NAMALWA (cell line): Measurements from ENCODE around the gene BHMT.
A peak's percentile ranks its signal among the peaks of the same experiment; 100 is the strongest.
"Not testable (repeated sequence)": the region's sequence is repeated elsewhere in the genome, so short reads cannot be mapped to it uniquely, and the experiment has no call there.

Experiments used
- DNase-seq: peaks from one replicate; pipeline ENCODE4 v3.0.0-alpha.2; 2015; ENCODE audit warnings: low spot score

Gene BHMT

DNA sequence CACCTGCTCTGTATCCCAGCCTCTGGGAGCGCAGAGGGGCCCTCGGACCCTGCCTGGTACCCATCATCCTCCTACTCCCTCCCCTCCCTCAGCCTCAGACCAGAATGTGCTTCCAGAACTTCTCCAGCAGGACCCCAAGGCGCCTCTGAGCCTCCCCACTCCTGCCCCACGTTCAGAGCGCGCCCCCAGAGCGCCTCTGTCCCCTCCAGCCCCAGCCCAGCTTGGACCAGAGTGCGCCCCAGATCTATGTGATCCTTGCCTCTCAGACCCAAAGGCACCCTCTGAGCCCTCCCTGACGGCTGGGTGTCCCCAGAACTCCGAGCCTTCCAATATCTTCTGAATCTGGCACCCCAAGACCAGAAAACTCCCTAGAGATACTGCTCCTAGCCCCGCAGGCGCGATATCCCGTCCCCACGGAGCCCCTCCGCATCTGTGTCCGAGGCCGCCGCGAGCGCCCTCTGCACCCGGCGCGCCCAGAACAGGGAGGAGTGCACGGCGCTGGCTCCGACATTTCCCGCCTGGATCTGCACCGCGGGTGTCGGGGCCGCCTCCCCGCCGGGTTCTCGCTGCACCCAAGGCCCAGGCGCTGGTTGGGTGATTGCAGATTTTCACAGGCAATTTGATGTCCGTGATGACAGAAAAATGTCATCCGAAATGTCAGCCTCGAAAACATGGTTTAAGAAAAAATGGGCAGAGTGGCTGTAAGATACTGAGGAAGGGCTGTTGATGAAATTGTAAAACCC is 522 bp downstream of the BHMT start:
- no peak for DNase-seq

DNA sequence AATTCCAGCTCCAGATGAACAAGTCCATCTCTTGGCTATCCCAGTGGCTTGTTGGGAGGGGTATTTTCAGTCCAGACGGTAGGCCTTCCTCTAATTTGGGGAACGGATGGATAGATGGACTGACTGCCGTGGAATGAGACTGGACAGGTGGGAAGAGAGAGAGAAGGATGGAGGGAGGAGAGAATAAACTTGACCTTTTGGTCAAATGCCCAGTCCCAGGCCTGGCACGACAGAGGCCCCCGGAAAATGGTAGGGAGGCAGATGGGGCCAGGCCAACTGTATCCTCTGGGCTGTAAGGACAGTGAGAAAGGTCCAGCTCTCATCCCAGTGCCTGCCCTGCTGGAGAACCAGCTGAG is 1.1 kb downstream of the BHMT start:
- DNase-seq, result no peak

DNA sequence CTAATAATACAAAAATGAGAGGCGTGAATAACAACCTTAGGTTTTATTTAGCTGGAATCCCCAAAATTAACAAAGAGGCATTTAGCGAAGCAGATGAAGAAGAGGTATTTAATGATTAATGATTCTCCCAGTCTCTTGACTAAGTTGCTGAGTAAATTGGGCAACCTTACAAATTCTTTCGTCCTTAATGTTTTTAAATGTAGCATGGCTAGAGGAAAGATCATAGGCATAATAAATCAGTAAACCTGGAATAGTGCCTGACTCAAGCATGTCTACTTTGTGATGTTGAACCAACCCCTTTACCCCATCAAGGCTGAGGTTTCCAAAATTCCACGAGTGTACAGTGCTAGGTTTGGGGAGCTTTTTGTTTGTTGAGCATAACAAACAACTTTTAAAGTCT is 7.9 kb downstream of the BHMT start:
- no peak for DNase-seq

DNA sequence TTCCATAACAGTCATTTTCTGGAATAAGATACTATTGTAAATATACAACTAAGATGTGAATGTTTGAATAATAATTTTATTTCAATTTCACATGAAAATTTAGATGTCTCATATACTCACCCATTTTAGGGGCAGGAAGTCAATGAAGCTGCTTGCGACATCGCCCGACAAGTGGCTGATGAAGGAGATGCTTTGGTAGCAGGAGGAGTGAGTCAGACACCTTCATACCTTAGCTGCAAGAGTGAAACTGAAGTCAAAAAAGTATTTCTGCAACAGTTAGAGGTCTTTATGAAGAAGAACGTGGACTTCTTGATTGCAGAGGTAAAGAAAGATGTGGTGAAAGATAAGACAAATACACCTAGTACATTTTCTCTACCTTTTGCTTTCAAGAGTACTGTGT is 8.6 kb downstream of the BHMT start:
- no peak for DNase-seq

DNA sequence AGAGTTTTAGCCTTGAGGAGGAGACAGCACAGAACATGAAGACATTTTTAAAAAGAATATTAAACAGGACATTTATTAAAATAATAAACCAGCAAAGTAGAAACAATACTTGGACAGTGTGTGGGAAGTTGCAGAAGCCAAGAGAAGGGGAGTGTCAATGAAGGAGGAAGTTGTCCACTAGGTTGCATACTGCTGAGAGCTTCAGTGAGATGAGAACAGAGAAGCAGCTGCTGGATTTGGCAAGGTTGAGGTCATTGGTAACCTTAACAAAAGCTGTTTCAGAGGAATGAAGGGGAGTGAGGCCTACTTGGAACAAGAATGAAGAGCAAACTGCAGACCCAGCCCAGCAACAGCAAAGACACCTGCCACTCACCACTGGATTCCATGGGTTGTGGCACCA is 11.4 kb downstream of the BHMT start:
- DNase-seq, result no peak

DNA sequence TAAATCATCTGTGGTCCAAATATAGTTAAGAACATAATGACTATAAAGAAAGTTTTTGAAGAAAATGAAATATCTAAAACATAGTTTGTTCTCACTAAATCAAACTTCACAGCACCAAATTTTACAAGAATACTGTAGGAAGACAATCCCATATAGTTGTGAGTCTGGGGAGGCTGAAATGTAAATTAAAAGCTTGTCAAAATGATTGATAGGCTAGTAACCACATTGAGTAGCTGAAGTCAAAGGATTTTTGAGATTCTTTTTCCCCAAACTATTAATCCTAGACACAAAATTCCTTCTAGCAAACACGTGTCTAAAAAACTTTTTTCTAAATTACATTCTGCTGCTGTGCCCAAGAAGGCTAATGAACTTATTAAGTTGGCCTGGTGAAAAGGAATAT is 13.0 kb downstream of the BHMT start:
- no peak for DNase-seq

DNA sequence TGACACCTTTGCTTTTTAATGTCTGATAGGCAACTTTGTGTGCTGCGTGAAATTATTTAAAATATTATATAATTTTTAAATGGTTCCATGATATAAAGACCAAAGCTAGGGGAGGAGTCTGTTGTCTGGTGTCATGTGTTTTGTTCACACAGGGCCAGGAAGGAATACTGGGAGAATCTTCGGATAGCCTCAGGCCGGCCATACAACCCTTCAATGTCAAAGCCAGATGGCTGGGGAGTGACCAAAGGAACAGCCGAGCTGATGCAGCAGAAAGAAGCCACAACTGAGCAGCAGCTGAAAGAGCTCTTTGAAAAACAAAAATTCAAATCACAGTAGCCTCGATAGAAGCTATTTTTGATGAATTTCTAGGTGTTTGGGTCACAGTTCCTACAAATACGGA is 19.2 kb downstream of the BHMT start:
- no peak for DNase-seq

DNA sequence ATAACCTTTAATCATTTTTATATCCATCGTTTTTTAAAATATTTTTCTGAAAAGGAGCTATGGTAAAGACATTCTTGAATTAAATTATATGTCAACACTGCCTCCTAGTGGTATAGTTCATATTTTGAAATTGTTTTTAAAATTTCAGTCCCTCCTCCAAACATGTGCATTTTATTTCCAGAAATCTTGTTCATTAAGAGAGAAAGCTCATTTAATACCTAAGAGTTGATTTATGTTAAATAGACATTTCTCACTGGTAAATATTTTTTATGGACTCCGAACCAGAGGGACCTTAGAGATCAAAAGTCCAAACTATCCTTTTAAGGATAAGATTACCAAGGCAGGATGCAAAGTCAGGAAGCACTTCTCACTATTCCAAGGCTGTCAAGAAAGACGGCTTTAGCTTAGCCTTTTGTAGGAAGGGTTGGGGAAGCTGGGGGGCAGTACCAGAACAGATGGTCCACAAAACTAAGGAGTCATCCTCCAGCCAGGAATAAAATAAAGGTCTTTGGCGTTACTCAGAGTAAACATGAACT is 21.6 kb downstream of the BHMT start:
- DNase-seq, result peak; percentile 73

DNA sequence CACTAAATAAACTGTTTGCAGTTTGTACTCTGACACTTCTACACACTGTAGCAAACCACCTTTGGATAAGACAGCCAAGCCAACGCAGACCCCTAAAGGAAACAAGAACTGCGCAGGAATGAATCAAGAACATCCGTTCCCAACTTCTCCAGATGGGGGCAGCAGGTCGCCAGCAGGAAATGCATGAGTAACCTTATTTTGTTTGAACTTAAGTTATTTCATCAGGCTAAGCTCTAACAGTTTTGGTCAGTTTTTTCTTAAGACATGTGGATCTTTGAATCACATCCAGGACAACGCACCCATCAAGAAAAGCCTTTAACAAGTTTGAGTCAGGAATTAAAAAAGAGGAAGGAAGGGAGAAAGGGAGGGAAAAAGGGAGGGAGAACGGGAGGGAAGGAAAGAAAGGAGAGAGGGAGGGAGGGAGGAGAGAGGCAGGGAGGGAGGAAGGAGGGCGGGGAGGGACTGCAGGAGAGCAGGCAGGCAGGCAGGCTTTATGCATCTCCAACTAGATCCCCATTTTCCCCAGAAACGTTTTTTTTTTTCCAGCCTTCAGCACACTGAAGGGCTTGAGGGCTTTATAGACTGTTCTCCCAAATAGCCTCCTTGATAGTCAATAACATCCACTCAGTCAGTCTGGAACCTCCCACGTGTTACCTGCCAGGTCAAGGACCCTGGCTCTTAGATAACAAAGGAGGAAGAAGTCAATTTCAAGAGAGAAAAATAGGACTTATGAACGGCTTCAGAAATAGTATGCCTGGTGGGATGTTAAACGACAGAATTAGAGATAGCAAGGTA is 22.2 kb downstream of the BHMT start:
- DNase-seq, result peak; percentile 90

DNA sequence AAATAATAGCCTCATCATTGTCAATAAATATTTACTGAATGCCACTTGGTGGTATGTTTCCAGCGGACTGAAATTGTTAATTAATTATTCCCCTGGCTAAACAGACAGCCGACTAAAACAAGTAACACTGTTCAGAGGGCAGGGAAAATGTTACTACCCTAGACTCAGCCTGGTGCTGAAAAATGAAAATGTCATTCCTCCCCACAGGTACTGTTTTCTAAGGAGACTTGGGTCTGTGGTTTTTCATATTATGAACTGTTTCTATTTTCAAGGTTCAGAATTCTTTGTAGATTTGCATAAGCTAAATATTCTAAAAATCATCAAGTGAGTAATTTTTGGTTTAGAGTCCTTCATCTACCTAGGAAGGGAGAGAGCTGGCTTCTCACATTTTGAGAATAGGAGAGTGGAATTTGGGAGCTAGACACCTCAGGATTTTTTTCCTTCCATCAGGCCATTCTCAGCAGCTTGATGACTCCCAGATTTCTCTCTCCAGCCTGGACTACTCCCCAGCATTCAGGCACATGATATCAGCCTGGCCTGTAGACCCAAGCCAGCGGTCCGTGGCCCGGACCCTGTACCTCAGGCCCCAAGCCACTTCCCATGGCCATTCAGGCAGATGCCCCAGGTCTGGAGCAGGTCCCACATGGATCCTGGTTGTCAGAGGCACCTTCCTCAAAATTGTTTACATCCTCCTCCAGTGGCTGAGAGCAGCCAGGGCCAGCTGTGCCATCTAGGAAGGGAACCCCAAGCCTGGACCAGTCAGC is 24.4 kb downstream of the BHMT start:
- no peak for DNase-seq

DNA sequence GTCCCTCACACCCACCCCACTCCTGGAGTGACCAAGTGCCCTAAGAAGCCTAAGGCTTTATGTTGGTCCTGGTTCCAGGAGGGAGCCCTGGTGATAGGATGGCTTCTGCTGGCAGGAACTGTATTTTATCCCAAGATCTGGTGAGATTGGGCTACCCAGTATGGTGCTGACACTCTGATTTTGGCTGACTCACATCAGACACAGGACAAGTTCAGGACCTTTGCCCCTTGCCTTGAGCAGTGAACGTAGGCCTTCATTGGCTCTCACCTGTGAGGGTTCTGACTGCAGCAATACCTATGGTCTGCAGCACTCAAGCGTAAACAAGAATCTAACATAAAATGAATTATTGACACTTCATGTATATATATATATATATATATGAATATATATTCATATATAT is 25.0 kb downstream of the BHMT start:
- DNase-seq, result no peak

DNA sequence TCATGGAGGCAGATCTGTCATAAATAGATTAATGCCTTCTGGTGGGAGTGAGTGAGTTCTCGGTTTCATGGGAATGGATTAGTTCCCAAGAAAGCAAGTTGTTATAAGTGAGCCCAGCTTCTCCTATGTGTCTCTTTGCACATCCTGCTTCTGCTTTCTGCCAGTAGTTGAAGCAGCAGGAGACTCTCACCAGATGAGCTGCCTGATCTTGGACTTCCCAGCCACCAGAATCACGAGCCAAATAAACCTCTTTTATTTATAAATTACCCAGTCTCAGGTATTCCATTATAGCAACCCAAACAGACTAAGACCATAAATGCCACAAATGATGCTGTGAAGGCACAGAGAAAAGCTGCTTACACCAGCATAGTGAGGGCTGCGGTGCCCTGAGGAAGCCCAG is 28.9 kb downstream of the BHMT start:
- no peak for DNase-seq

DNA sequence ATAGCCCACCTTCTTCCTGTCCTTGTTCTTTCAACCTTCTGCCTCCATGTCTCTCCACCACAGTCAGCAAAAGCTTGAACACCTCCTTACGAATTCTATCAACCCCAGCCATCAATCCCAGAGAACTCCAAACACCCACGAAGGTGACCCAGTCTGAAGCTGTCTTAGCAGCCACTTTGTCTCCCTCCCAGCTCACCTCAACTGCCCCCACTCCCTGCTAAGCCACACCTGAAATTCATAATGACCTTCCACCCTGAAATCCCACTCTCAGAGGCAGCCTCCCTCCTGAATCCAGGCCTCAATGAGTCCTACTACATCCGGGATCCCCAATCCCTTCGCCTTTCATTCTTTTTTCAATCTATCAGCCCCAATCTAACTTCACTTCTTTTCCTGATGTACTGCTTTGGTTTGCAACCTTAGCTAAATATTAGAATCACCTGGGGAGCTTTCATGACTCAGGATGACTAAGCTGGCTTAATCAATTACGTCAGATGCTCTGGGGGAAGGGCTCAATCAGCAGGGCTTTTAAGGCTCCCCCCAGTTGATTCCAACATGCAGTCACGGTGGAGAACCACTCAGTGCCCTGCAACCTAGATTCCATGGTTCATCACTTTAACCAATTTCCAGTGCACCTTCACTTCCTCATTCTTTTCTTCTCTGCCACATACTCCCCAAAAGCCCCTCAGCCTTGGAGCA is 32.2 kb downstream of the BHMT start:
- DNase-seq, result no peak

DNA sequence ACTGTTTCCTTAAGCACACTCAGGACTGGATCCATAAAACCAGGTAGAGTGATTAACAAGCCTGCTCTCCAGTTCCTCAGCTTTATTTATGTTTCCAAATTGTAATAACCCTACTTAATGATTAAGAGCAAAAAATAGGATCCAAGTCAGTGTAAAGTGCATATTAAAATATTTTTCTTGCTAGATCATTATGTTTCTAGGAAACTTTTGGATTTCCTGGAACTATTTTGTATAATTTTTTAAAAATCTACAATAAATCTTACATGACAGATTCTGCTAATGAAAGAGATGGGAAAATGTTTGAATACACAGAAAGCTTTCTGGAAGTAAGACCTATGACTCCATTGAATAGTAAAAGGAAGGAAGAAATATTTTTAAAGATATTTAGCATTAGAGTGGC is 35.5 kb downstream of the BHMT start:
- no peak for DNase-seq

DNA sequence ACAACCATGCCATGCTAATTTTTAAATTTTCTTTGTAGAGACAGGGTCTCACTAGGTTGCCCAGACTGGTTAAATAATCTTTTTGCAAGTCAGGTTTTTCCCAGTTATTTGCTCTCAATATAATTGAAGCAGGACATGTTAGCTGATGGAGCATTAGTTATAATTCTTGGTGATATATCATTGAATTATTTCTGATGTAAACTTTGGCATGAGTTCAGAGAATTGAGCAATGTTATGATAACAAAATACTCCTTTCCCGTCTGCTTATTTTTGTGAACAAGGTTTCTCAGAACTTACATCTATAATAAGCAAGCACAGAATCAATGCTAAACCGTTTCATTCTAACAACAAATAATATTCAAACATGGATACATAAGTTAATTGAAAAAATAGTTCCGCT is 37.8 kb downstream of the BHMT start:
- no peak for DNase-seq

DNA sequence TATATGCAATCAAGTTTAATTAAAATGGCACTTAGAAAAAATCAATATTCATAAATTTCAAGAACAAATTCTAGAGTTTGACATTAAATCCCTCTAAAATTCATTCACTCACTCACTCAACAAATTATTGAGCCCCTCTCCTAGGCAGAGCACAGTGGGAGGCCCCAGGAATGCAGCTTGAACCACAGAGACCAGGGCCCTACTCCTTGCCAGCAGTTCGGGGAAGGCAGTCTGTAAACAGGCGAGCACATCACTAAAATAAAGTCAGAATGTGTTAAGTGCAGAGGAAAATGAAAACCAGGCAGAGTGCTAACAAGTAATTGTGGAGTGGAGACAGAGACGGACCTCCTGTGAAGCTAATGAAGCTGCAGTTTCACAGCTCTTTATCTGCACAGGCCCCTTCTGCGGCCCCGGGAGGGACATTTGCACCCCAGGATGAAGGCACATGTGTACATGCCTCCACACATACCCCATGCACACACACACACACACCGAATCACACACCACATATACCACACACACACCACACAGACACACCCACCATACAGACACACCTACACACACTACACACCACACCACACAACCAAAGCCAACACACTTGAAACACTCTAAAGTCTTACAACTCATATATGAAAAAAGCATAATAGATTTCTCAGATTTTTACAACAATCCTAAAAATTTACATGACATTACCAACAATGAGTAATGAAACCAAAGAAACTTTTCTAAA is 40.5 kb downstream of the BHMT start:
- DNase-seq, result no peak

DNA sequence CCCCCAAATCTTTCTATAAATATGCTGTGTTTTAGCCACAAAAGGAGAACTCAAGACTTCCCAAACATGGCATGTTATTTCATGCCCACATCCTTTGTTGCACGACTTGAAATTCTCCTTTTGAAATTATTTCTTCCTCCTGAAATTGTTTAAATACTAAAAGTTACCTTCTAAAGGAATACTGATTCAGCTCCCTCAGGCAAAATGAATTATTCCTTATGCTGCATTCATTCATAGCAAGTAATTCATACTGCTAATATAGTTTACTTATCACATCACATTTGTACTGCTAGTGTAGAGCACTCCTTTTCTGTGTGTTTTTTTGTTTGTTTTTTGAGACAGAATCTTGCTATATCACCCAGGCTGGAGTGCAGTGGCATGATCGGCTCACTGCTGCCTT is 45.7 kb downstream of the BHMT start:
- no peak for DNase-seq

DNA sequence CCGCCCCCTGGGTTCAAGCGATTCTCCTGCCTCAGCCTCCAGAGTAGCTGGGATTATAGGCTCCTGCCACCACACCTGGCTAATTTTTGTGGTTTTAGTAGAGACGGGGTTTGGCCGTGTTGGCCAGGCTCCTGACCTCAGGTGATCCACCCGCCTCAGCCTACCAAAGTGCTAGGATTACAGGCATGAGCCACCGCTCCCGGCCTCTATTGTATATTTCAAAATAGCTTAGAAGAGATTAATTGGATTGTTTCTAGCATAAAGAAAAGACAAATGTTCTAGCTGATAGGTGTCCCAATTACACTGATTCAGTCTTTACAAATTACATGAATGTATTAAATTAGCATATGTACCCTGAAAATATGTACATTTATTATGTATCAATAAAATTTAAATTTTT is 50.0 kb downstream of the BHMT start:
- not testable (repeated sequence) for DNase-seq

DNA sequence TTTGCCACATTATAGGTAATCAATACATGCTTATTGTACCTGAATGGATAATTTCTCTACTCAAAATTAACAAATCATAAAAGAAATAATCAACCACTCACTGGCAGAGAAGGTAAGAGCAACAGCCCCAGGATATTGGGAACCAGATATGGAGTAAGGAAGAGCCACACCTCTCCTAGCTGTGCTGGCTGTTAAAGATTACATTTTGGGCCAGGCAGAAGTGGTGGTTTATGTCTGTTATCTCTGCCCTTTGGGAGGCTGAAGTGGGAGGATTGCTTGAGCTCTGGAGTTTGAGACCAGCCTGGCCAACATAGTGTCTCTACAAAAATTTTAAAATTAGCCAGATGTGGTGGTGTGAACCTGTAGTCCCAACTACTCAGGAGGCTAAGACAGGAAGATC is 56.4 kb downstream of the BHMT start:
- no peak for DNase-seq

DNA sequence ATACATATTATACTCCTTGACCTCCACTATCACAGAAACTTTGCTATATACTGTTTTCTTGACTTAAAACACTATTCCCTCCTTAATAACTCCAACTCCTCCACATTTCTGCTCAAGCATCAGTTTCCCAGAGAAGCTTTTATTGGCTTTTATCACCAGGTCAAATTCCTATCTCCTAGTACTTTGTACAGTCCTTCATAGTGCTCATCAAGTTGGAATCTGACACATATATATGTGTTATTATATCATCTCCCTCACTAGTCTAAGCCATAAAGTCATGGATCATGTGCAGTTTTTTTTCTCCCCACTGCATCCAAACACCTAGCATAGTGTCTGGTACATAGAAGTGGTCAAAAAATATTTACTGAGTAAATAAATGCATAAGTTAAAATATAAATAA is 59.1 kb downstream of the BHMT start:
- DNase-seq, result no peak

DNA sequence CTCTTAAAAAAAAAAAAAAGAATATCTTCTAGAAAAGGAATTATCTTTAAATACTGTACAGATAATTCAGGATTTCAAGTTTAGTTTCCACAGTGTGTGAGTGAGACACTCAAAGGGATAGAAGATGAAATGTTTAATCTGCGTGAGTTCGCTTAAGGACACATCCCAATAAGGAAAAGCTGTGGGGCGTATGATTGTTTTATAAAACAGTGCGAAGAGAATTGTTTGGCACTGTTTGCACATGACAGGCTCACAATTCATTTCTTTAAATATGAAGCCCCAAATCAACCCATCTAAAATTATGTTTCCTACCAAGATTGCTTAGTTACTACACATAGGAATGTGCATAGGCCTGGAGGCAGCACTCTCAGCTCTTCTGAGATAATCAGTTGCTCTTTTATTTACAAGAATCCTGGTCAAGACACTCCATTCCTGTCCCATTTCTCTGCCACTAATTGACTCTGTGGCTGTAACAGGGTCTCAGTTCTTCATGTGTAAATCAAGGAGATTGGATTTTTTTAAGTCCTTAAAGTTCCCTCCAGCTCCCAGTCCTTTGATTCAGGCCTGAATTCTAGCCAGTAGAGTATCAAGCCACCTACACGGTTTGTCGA is 60.1 kb downstream of the BHMT start:
- no peak for DNase-seq
